Fibroblast of lung (primary cell): ENCODE results near the gene MRPL27.

Experiments
- EZH2 ChIP-seq: IDR thresholded peaks from 2 replicates; pipeline ENCODE4 v1.5.1; 2012; ENCODE audit warnings: low read length, control low read depth, mild to moderate bottlenecking; ENCODE audit errors: missing control alignments
- TF ChIP-seq, protein P1 (sequence below), 2 donors: IDR thresholded peaks in 1 of 2; conservative IDR thresholded peaks in 1 of 2; 1 replicate in 1 of 2; 2 replicates in 1 of 2; pipeline ENCODE4 v1.5.1; 2011 to 2012; ENCODE audit warnings: low read length in 2 of 2, control low read depth in 1 of 2, inconsistent platforms in 1 of 2, low read depth in 1 of 2, mild to moderate bottlenecking in 1 of 2

DNA sequence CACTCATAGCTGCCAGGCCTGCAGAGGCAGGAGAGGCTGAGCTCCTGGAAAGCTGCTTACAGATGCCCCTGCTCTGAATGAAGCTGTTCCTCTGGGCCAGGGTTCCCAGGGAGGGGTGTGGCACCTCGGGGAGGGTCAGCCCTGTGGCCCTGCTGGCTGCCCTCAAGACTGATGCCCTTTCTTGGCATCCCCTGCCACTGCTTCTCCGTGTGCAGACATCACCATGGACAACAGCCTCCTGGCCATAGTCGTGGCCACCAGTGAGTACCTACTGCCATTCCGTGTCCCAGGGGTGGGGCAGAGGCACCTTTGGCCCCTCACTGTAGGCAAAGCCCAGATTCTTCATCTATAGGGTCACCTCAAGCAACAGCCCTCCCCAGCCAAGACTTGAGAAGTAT lies 8.9 kb downstream of the MRPL27 start:
- no peak for TF ChIP-seq EZH2
- TF ChIP-seq, protein P1, sequence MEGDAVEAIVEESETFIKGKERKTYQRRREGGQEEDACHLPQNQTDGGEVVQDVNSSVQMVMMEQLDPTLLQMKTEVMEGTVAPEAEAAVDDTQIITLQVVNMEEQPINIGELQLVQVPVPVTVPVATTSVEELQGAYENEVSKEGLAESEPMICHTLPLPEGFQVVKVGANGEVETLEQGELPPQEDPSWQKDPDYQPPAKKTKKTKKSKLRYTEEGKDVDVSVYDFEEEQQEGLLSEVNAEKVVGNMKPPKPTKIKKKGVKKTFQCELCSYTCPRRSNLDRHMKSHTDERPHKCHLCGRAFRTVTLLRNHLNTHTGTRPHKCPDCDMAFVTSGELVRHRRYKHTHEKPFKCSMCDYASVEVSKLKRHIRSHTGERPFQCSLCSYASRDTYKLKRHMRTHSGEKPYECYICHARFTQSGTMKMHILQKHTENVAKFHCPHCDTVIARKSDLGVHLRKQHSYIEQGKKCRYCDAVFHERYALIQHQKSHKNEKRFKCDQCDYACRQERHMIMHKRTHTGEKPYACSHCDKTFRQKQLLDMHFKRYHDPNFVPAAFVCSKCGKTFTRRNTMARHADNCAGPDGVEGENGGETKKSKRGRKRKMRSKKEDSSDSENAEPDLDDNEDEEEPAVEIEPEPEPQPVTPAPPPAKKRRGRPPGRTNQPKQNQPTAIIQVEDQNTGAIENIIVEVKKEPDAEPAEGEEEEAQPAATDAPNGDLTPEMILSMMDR (conservative IDR thresholded peaks at IDR 0.05 in 1 of 2, IDR thresholded peaks at IDR 0.05 in 1 of 2; ENCODE audit: low read depth in 1 of 2, low read length in 2 of 2): no peak
